Ureter (tissue), 1 donor: Measurements from ENCODE around the gene ABHD12. TPM values are rescaled to one million over a fixed set of nuclear protein-coding genes. Genes with fewer than 3 reads are reported as not detected.
A peak's percentile ranks its signal among the peaks of the same experiment; 100 is the strongest.
"Not testable (repeated sequence)": the region's sequence is repeated elsewhere in the genome, so short reads cannot be mapped to it uniquely, and the experiment has no call there.

ENCODE experiments used
- DNase-seq: peaks from one replicate; pipeline ENCODE4 v3.0.0-alpha.2; 2020; ENCODE audit warnings: low spot score
- total RNA-seq: library from RNA; stranded (reverse); gene quantifications from one replicate; pipeline ENCODE4 v1.2.4, GENCODE V29; 2023
- donor health status: DM: yes; HTN: yes; CAD: no.

ABHD12 gene
- total RNA-seq, 1 donor from 2014 or later: 105 TPM

DNA sequence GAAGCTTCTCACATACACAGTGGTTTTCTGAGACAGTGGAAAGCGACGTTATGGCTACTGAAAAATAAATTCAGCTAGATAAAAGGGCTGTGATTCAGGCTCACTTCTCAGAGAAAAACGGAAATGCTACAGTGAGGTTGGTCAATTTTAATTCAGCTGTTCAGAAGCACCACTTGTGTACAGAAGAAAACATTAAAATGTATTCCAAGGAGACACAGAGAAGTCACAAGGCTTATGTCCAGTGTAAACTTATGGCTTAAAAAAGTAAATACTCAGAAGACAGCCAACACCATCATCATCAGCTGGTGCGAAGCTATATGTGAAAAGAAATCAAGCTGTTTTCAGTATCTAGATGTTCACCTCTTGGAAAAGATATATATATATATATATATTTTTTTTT, 68.6 kb downstream of the ABHD12 start:
- no peak for DNase-seq

DNA sequence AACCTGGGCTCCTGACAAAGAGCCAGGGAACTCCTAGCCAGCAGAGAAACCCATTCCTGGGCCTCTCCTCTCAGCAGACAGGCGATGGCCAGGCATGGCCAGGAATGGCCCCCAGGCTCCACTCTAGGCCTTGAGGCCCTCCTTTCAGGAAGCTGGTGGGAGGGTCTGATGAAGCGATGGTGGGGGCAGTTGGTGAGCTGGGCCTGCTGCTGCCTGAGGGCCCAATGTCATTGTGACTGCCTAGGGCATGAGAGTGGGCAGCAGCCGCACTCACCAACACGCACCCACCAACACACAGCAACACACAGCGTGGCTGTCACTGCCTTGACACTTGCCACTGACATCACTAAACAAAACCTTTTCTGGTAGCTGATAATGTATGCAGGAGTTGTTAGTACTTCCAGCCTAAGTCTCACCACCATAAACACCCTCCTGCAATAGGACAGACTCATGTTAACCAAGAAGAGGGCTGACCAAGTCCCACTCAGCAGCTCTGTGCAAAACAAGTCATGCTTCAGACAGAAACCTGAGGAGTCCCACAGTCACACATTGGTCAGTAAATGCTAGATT, 69.3 kb downstream of the ABHD12 start:
- DNase-seq: peak; percentile 25

DNA sequence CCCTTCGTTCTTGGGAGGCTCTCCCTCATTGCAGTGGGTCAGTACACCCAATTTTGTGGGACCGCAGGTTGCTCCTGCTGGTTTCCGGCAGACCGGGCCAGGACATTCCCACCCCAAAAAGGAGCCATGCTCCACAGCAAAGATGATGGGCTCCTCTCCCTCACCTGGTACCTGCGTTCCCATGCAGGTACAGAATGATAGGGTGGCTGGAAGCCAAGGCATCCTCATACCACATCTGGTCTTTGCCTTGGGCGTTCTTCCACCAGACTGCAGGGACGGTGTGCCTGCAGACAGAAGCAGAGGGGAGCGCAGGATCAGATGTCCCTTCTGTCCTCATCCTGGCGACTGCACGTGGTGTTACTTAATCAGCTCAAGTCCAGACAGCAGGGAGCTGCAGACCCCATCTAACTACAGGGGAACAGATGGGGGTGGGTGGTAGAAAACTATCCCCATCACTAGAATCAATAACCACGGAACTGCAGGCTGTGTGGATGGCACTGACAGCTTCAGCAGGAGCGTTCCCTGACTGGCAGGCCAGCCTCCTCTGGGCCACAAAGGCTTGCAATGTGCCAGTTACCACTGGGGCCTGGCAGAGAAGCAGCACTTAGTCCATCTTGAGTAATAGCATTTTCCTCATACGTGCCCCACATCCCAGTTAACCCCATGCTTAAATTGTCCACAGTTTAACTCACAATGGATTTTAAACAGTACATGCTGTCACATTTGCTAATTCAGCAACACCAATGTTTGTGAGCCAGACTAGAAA, 70.4 kb downstream of the ABHD12 start:
- peak; percentile 32 for DNase-seq

DNA sequence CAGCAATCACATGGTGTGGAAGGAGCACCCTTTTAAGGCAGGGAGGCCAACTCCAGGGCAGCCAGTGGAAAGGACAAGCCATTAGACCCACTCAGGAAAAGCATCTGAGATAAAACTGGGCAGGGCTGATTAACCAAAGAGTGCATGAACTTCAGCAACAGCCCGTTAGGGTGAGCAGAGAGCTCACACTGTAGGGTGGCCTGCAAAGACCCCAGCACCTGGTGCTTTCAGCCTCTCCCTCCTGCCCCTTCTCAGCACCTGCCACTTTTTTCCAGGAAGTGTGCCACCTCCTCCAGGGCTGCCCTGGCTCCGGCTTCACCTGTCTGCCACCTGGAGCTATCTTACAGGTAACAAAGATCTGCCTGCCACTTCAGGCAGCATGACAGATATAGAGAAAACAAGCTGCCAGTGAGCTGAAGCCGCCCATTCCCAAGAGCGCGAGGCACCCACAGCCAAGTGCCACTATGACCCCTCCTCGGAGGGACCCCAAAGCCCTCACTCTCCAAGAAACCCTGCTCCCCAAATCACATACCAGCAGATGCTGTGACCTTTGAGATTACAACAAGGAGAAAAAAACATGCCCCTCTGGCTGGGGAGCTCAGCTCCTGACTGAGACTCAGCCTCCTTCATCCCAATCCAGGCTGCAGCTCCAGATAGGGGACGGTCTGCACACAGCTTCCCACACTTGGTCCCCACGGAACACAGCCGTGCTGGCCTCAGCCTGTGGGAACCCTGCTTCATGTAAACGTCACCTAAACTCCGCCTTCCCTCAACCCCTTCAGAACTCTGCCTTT, 71.2 kb downstream of the ABHD12 start:
- DNase-seq: peak; percentile 24

DNA sequence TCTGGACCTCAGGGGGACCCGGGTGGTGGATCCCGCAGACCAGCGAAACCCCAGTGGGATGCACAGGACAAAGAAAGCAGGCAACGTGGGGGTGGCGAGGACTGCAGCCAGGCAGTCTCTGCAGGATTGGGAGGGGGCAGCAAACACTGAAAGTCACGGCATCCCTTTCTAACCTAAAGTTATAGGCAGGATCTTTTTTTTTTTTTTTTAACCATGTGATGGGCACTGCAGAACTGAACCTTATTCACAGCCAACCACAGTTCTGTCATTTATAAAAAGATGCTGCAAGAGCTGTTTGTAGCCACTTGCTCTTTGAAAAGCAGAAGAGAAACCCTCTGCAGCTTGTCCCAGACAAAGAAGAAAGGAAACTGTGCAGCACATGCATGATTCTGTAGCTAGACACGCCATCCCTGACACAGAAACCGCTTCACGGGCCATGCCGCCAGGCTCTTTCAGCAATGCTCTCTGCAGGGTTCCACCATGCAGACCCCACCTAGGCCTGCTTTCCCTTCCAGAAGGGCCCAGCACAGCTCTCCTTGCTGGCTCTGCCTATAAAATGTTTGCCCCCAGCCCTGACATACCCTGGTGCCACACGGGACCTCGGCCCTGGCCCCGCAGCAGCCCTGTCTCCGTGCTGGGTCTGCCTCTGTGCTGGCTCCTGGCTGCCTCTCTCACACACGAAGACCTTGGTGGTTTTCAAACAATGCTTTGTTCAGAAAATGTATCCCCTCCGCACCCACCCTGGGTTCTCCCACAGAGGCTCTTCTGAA, 72.0 kb downstream of the ABHD12 start:
- no peak for DNase-seq

DNA sequence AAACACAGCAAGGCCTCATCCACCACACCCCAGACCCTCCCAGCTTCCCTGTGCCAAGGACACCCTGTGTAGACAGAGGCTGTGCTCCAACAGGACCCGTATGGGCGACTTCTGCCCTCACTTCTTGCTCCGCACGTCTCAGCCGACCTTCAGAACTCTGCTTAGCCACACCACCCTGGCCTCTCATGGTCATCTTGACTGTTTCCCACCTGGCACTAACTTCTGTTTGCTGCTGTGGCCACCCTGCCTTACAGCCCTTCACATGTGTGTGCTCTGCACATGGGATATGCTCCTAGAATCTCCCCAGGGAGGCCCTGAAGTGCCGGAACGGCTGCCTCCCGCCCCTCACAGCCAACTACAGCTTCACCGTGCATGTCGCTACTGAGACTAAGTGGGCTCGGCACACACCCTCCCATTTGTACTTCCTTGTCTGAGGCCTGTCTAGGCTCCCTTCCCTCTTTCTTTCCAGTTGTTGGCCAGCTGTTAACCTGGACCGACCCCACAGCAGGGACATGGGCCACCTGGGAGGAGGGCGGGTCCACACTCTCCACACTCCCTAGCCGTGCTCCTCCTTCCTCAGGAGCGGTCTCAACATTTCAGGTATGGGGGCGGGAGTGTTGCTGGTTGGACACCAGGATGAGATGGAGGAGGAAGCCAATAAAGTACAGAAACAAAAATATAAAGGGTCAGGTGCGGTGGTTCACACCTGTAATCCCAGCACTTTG, 73.1 kb downstream of the ABHD12 start:
- no peak for DNase-seq

DNA sequence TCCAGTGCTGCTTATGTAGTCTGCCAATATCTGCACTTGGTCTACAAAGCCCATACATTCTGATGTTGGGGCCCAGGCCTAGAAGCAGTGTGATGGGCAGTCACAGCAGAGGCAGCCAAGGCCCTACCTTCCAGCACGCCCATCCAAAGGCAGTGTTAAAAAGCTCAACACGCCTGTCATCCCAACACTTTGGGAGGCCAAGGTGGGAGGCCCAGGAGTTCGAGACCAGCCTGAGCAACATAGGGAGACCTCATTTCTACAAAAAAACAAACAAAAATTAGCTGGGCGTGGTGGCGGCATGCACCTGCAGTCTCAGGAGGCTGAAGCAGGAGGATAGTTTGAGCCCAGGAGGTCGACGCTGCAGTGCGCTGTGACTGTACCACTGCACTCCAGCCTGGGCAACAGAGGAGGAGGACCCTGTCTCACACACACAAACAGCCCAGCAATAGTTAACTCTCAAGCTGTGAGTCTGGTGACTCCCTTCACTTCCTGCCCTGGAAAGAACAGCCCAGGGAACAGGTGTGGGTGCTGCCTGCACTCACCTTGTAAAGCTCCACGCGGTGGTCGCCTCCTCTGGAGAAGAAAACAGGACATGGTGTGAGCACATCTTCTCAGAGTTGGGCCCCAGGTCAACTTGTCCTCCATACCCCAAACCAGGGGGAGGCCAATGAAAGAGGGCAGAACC, 74.0 kb downstream of the ABHD12 start:
- DNase-seq: no peak

DNA sequence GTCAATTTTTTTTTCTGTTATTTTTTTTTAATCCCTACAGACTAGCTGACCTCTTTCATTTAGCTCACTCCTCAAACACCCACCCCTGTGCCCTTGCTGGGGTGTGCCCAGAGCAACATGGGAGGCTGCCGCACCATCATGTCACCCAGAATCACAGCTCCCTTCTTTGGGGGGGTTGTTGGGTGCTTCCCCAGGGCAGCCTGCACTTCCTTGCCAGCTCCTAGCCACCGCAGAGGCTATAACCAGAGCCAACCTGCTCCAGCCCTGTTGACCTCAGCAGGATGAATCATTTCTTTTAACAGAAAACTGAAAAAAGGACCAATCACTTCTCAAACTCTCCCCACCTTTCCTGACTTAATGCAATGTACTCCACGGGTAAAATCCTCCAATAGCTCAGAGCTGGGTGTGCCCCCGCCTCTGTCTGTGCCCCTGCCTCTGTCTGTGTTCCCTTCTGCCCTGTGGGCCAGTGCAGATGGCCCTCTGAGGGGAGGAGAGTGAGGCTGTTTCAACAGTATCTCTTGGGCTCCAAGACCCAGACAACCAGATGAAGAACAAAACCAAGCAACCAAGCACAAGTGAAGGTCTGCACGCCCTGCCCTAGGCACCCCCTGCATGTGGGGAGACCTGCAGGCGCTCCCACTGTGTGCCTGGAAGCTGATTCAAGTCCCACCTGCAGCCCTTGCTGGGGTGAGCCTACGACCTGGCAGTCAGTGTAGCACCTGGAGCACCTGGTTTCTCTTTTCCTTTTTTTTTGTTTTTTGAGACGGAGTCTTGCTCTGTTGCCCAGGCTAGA, 75.0 kb downstream of the ABHD12 start:
- DNase-seq: no peak

DNA sequence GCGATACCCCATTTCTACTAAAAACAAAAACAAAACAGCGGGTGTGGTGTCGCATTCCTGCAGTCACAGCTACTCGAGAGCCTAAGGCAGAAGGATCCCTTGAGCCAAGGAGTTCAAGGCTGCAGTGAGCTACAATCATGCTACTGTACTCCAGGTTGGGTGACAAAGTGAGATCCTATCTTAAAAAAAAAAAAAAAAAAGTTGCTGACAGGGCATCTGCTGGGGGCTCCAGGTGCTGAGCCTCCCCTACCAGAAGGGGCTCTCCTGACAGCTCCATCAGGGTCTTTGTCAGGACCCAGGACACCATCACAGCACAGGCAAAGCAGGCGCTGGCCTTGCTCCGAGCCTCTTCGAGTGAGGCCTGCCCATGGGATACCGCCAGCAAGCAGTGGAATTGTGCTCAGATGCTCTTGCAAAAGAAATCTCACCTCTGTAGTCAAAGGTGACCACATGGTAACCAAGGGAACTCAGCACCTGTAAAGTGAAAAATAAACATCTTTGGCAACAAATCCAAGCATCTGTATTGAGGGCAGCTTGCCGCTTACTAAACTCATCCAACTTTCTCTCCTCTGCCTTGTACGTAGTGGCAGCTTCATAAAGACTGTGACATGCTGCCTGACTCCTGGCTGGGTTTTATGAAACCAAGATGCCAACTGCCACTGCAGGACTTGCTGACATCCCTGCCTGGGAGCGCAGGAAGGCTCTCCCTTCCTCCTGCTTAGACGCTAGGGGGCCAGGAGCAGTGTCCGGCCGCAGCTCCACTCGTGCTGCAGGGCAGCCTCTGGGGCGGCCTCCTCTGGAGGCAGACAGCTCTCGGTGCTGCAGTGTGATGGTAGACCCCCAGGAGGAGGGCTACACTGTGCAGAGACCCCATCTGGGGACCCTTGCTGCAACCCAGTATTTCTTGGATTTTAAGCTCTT, 75.9 kb downstream of the ABHD12 start:
- DNase-seq: no peak

DNA sequence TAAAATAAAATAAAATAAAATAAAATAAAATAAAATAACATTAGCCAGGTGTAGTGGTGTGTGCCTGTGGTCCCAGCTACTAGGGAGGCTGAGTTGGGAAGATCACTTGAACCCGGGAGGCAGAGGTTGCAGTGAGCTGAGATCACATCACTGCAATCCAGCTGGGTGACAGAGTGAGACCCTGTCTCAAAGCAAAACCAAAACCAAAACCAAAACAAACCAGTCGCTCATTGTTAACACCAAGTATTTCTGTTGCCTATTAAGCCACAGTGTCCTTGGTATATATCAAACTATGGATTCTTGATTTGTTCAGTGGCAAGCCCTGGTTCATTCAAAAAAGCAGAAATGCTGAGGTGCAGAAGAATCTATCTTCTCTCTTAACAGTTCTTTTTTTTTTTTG, 77.0 kb downstream of the ABHD12 start:
- no peak for DNase-seq

DNA sequence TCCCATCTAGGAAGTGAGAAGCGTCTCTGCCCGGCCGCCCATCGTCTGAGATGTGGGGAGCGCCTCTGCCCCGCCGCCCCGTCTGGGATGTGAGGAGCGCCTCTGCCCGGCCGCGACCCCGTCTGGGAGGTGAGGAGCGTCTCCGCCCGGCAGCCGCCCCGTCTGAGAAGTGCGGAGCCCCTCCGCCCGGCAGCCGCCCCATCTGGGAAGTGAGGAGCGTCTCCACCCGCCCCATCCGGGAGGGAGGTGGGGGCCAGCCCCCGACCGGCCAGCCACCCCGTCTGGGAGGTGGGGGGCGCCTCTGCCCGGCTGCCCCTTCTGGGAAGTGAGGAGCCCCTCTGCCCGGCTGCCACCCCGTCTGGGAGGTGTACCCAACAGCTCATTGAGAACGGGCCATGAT, 77.9 kb downstream of the ABHD12 start:
- DNase-seq: not testable (repeated sequence)

DNA sequence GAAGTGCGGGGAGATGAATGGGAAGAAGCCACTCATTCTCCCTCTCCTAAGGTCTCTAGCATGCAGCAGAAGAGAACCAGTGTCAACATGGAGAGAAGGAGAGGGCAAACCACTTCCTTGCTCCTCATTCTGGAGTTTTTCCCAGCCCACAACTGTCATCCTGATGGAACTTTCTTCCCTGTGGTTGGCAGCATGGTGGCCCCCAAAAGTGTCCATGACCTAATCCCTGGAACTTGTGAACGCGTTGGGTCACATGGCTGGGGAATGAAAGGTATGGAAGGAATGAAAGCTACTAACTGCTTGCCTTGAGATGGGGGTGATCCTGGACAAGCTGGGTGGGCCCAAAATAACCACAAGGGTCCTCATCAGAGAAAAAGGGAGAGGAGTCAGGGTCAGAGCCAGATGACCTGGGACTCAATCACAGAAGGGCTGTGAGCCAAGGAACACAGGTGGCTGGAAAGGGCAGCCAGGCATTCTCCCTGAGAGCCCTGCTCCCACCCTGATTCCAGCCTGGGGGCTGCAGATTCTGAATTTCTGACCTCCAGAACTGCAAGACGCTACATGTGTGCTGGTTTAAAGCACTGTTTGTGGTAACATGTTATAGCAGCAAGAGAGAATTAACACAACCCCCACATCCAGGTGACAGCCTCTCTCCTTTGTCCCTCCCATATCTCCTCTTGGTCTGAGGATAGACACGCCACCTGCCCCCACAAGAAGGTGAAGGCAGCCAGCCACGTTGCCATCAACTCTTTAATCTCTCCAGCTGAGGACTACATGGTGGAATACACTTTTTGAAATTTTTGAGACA, 79.5 kb downstream of the ABHD12 start:
- no peak for DNase-seq

DNA sequence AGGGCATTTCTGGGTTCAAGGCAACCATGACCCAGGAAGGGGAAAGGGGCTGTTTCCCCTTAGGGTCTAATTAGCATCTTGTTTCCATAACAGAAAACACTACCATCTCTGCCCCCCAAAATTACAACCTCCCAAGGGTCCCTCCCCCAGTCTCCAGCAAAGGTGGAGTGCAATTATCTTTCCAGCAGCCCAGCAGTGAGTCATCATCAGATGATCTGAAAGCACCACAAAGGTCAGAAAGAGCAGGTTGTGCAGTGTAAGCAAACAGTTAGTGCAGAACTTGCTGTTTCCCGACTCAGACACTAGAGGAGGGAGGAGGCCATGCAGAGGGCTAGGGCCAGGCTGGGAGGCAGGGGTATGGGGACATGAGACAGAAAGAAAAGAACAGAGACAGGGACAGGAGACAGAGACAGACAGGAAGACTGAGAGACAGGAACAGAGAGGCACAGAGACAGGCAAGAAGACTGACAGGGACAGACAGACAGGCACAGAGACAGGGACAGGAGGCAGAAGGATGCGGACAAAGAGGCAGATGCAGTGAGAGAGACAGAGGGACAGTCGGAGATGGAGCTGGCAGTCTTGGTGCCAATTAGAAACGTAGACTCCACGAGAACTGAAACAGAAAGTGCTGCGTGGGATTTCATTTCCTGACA, 80.2 kb downstream of the ABHD12 start:
- DNase-seq: peak; percentile 79

DNA sequence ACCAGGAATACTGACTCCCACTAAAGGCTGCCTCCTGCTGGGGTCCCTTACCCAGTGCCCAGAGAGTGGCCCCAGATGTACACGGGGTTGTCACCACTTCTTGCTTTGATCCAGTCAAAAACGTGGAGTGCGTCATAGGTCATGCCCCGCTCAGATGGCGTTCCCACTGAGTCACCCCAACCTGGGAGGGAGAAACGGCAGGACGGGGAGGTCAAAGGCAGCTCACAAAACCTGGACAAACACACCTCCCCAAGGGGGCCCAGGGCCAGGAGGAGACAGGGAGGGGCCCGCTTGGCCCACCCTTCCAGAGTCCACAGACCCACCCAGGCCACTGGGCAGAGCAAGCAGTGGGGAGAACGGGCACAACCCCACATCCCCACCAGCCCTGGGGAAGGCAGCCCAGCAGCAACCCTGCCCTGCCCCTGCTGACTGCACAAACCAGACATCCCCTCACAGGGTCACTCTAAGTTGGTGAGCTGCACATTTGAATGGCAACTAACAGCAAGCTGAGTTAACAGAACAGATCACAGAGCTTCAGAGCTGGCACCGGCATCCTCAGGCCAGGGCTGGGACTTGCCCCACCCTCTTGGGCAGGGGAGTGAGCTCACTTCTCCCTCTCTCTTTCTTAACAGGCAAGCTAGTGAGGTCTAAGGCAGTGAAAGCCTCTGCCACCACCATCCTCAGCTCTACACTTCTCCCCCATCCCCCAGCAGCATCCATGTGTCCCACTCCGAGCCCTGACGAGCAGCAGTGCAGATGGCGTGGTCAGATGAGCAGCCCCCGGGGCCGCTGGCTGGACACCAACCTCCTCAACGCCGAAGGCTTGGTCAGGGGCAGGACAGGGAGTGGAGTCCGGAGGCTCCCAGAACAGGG, 81.0 kb downstream of the ABHD12 start:
- no peak for DNase-seq

DNA sequence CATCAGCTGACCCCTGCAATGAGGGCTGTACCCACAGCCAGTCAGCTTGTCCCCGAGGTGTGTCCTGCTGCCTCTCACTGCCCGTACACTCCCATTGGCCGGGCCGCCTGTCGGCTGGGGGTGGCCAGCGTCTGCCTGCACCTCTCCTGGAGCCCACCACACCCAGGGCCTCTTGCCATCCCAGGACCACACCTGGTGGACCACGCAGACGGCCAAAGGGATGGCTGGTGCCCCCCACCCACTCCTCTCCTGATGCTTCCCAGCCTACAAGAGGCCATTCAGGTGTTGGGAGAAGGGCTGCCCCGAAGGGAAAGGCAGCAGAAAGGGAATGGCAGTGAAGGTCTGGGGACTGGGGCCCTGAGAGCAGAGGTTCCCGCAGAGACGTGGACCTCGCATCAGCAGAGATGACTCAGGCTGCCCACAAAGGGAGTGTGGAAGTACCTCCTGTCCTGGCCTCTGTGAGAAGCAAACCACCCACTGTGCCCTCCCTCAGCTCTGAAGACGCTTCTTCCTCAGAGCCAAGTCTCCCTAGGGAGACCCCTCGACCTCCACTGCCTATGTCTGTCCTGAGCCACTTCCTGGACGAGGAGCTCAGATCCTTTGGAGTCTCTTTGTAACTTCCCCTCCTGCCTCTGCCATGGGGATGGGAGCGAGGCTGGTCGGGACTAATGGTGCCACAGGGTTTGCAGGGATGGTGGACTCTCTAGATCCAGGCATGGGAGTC, 81.8 kb downstream of the ABHD12 start:
- DNase-seq: no peak

DNA sequence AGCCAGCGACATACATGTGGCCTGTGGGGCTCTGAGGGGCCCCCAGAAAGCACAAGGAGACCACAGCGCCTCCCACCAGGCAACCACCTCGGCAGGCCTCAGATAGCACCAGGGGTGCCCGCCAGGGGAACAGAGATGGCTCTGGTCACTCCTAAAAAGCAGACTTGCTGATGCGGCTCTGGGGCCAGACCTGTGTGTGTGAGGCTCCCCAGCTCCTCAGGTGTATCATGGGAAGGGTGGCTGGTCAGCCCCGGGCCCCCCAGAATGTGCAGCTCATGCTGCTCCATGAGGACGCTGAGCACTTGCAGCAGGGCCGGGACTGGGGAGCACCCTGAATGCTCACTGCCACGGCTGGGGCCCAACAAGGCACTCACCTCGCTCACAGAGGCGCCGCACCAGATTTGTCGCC, 82.5 kb downstream of the ABHD12 start:
- DNase-seq: no peak
